Measurements from ENCODE around the gene CD28.

DNA sequence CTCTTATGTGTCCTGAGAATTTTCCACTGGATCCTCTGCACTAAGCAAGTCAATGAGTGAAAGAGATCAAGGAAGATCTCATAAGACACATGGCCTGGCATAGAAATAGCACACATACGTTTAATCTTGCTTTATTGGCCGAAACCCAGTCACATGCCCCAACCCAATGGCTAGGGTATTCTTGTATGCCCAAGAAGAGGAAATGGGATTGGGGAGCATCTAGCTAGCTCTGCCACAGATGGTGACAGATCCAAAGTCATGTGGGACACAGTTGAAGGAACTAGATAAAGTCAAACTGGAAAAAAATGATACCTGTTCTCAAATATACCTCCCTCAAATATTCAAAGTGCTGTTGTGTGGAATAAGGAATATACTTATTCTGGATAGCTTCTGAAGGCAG lies 74.7 kb downstream of the CD28 start:
- no peak for TF ChIP-seq POLR2A (IDR thresholded peaks at IDR 0.05)
- TF ChIP-seq, protein P1, sequence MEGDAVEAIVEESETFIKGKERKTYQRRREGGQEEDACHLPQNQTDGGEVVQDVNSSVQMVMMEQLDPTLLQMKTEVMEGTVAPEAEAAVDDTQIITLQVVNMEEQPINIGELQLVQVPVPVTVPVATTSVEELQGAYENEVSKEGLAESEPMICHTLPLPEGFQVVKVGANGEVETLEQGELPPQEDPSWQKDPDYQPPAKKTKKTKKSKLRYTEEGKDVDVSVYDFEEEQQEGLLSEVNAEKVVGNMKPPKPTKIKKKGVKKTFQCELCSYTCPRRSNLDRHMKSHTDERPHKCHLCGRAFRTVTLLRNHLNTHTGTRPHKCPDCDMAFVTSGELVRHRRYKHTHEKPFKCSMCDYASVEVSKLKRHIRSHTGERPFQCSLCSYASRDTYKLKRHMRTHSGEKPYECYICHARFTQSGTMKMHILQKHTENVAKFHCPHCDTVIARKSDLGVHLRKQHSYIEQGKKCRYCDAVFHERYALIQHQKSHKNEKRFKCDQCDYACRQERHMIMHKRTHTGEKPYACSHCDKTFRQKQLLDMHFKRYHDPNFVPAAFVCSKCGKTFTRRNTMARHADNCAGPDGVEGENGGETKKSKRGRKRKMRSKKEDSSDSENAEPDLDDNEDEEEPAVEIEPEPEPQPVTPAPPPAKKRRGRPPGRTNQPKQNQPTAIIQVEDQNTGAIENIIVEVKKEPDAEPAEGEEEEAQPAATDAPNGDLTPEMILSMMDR (IDR thresholded peaks at IDR 0.05 in 8 of 11, conservative IDR thresholded peaks at IDR 0.05 in 3 of 11), result no peak
- no peak for TF ChIP-seq POLR2AphosphoS5 (IDR thresholded peaks at IDR 0.05)

Measured in spleen (tissue), 7 donors.